GM18868 (cell line): ENCODE measurements around the gene CD99L2.
"Not testable (repeated sequence)": the region's sequence is repeated elsewhere in the genome, so short reads cannot be mapped to it uniquely, and the experiment has no call there.

Experiments used
- ATAC-seq: cut with Tn5 transposase; IDR thresholded peaks from one replicate; pipeline ENCODE4 v1.9.1; 2021; ENCODE audit warnings: mild to moderate bottlenecking, moderate library complexity; ENCODE audit not compliant: unreplicated experiment

The CD99L2 gene

GRCh38 chrX:150857453-150857852 lies 41.0 kb downstream of the CD99L2 start:
- no peak for ATAC-seq

- no peak for ATAC-seq
These were observed 41.7 kb downstream of the CD99L2 start for GRCh38 chrX:150856785-150857184.

- ATAC-seq: no peak
These were observed 42.4 kb downstream of the CD99L2 start for GRCh38 chrX:150856101-150856500.

DNA sequence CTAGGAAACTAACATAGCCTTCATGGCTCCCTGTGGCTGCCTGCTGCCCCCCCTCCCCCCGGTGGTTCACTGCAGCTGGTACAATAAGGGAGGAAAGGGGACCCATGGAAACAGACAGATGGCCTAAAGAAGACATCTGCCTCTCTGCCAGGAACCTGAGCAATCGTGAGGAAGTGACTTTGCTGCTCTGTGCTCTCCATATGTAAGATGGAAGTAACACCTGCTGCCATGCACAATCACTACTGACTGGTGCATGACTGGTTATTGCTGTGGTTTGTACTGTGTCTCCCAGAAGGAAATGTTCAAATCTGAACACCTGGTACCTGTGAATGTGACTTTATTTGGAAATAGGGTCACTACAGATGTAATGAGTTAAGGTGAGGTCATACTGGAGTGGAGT lies 43.6 kb downstream of the CD99L2 start:
- no peak for ATAC-seq

DNA sequence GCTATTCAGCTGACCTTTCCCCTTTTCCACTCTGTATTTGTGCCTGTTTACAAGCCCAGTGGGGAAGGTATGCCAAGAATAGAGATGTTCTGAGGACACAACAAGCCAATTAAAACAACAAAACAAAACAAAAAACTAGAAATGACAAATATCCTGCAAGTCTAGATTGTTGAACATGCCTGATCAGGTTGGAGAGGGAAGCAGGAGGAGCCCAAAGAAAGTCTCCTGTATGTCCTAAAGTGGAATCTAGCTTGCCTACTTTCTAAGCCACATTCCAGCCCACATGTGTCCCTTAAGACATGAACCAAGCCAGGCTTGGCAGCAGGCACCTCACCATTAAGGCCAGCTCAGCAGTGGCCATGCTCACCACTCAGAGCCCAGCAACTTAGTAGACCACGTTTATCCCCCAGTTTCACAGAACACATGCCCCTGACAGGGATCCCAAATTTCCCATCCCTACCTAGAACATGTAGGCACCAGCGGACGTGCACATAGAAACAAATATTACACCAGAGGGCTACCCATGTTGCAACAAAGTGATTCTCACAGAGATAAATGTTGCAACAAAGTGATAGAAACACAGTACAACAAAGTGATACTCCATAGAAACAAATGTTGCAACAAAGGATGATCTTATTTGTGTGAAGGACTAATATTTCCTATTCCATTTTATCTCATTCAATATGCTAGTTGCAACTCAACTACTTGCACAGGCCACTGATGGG lies 48.3 kb downstream of the CD99L2 start:
- ATAC-seq: no peak

- peak; percentile 92 for ATAC-seq
These were observed 49.0 kb downstream of the CD99L2 start for GRCh38 chrX:150849486-150849885.

DNA sequence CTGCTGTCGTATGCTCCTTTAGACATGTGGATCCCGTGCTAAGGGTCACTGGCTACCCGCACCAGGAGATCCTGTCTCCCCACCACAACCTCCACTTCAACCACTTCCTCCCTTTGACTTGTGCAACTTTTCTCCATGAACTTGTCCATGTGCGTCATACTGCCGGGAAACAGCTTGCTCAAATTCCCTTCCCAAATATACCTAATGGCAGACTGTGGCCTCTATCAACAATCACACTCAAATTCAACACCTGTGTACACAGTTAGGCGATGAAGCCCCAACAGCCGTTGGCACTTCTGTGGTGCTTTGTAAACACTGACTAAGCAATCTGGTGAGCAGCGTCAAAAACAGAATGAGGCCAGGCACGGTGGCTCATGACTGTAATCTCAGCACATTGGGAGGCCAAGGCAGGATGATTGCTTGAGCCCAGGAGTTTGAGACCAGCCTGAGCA lies 49.5 kb downstream of the CD99L2 start:
- no peak for ATAC-seq

- ATAC-seq: no peak
These were observed 51.4 kb downstream of the CD99L2 start for GRCh38 chrX:150847088-150847487.

GRCh38 chrX:150846130-150846529 lies 52.3 kb downstream of the CD99L2 start:
- no peak for ATAC-seq

- no peak for ATAC-seq
These were observed 53.4 kb downstream of the CD99L2 start for GRCh38 chrX:150845091-150845490.

GRCh38 chrX:150844016-150844415 lies 54.5 kb downstream of the CD99L2 start:
- no peak for ATAC-seq

GRCh38 chrX:150842198-150842685 lies 56.2 kb downstream of the CD99L2 start:
- ATAC-seq: no peak

DNA sequence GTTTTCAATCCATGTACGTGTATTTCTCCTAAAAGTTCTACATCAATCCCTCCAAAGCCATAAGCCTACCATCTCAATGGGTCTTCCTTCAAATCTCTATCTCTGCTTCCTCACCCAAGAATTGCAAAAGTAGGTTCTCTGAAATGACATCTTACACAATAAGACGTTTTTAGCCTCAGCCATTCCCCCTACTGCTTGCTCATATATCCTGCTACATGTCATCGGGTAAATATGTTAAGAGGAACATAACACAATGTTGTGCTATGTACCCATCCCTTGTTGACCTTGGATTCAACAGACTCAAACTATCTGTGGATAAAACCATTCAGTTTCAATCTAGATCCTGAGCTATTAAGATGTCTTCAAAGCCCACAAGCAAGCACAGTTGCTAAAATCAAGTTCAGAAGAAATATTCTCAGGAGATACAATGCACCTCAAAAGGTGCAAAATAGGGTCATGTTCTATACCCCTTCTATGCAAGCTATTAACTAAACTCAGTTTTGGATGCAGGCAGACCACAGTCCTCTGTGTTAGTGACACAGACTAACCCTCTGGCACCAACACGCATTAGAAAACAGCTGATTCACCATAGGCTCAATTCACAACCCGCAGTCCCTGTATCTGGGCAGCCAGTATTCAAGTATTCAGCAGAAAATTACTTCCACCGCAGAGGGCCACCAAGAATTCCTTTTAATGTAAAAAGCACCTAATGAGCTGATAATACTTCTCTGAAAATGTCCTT lies 56.8 kb downstream of the CD99L2 start:
- ATAC-seq: no peak

DNA sequence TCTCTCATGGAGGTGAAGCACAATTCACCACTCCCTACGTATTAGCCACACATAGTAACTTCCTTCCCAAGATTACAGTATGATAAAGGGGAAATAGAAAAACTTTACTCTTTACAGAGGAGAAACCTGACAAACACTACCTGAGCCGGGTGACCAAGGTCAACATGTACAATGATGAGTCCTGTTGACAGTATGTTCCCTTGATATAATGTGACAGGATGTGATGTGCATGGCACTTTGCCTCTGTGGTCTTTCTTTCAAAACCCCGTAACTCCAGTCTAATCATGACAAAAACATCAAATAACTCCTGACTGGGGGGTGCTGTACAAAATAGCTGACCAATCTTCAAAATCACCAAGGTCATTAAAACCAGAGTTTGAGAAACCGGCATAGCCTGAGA lies 60.6 kb downstream of the CD99L2 start:
- no peak for ATAC-seq

DNA sequence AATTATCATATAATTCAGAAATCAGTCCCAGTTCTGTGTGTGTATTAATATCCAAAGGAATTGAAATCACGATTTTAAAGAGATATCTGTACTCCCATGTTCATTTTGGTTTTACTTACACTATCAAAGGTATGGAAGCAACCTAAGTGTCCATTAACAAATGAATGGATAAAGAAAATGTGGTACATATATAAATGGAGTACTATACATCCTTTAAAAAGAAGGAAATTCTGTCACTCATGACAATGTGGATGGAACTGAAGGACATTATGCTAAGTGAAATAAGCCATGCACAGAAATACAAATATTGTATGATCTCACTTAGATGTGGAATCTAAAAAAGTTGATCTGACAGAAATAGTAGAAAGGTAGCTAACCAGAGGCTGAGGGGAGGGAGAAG lies 63.8 kb downstream of the CD99L2 start:
- no peak for ATAC-seq

DNA sequence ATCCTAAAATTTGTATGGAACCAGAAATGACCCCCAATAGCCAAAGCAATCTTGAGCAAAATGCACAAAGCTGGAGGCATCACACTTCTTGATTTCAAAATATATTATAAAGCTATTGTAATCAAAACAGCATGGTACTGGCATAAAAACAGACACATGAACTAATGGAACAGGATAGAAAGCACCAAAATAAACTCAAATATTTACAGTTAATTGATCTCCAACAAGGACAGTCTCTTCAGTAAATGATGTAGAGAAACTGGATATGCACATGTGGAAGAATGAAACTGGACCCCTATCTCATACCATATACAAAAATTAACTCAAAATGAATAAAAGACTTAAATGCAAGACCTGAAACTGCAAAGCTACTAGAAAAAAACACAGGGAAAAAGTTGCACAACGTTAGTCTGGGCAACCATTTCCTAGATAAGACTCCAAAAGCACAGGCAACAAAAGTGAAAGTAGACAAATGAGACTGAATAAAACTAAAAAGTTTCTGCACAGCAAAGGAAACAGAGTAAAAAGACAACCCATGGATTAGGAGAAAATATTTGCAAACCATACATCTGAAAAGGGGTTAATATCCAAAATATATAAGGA lies 64.9 kb downstream of the CD99L2 start:
- ATAC-seq: no peak

DNA sequence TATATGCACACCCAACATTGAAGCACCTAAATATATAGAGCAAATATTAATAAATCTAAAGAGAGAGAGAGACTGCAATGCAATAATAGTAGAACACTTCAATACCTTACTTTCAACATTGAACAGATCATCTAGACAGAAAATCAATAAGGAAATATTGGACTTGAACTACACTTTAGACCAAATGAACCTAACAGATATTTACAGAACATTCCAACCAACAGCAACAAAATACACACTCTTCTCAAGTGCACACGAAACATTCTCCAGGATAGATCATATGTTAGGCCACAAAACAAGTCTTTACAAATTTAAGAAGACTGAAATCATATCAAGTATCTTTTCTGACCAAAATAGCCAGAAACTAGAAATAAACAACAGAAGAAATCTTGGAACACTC lies 66.6 kb downstream of the CD99L2 start:
- ATAC-seq: no peak

DNA sequence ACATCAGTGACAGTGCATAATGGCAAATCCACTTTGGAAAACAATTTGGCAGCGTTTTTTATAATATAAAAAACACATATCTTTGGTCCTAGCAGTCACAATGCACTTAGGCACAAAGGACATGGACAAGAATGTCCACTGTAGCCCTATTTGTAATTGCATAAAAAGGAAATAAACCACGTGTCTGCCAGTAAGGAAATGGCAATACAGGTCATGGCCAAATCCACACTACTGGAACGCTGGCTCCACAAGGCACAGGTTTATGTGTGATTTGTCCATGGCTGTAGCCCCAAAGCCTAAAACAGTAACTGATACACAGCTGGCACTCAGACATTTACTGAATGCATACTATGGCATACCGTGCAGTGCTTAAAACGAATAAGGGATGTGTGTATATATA lies 69.7 kb downstream of the CD99L2 start:
- ATAC-seq: no peak

DNA sequence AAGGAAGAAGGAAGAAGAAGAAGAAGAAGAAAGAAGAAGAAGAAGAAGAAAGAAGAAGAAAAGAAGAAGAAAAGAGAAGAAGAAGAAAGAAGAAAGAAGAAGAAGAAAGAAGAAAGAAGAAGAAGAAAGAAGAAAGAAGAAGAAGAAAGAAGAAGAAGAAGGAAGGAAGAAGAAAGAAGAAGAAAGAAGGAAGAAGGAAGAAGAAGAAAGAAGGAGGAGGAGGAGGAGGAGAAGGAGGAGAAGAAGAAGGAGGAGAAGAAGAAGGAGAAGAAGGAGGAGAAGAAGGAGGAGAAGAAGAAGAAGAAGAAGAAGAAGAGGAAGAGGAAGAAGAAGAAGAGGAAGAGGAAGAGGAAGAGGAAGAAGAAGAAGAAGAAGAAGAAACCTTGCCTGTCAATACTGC lies 74.1 kb downstream of the CD99L2 start:
- ATAC-seq: not testable (repeated sequence)

GRCh38 chrX:150823826-150824225 lies 74.6 kb downstream of the CD99L2 start:
- ATAC-seq: not testable (repeated sequence)

GRCh38 chrX:150821971-150822370 lies 76.5 kb downstream of the CD99L2 start:
- ATAC-seq: no peak

- no peak for ATAC-seq
These were observed 84.5 kb downstream of the CD99L2 start for GRCh38 chrX:150813922-150814321.
